IPS-15b (cell line): Measurements from ENCODE around the gene COA5.

Experiments used
- H3K27me3 ChIP-seq: one replicate; pipeline ENCODE4 v1.6.1; 2013; ENCODE audit warnings: low read length; ENCODE audit not compliant: control insufficient read depth, insufficient read depth
- H3K36me3 ChIP-seq: one replicate; pipeline ENCODE4 v1.6.1; 2013; ENCODE audit warnings: low read length; ENCODE audit not compliant: control insufficient read depth, insufficient read depth
- H3K4me1 ChIP-seq: one replicate; pipeline ENCODE4 v1.6.1; 2013; ENCODE audit warnings: mild to moderate bottlenecking, low read length; ENCODE audit not compliant: control insufficient read depth, insufficient read depth
- H3K4me3 ChIP-seq: one replicate; pipeline ENCODE4 v1.5.1; 2013; ENCODE audit warnings: low read depth, low read length
- H3K9ac ChIP-seq: one replicate; pipeline ENCODE4 v1.6.1; 2013; ENCODE audit warnings: low read depth, mild to moderate bottlenecking, low read length
- H3K9me3 ChIP-seq: one replicate; pipeline ENCODE4 v1.6.1; 2013; ENCODE audit warnings: mild to moderate bottlenecking, low read length; ENCODE audit not compliant: control insufficient read depth, insufficient read depth

COA5 gene

GRCh38 chr2:98580656-98581284 lies 27.5 kb downstream of the COA5 start:
- H3K36me3 ChIP-seq = peaks cover 24% of the 10 kb centered on the region
- no peak overlapping the region for H3K4me3 ChIP-seq
- no peak overlapping the region for H3K9ac ChIP-seq
- H3K27me3 ChIP-seq = no peaks in the 10 kb centered on the region
- no peaks in the 10 kb centered on the region for H3K9me3 ChIP-seq
- H3K4me1 ChIP-seq = no peaks in the 10 kb centered on the region

GRCh38 chr2:98579926-98580325 lies 28.4 kb downstream of the COA5 start:
- H3K27me3 ChIP-seq = no peaks in the 10 kb centered on the region
- peaks cover 24% of the 10 kb centered on the region for H3K36me3 ChIP-seq
- no peak overlapping the region for H3K9ac ChIP-seq
- no peak overlapping the region for H3K4me3 ChIP-seq
- no peaks in the 10 kb centered on the region for H3K9me3 ChIP-seq
- H3K4me1 ChIP-seq = no peaks in the 10 kb centered on the region

- H3K4me3 ChIP-seq = no peak overlapping the region
- H3K27me3 ChIP-seq = no peaks in the 10 kb centered on the region
- no peak overlapping the region for H3K9ac ChIP-seq
- H3K36me3 ChIP-seq = peaks cover 27% of the 10 kb centered on the region
- no peaks in the 10 kb centered on the region for H3K4me1 ChIP-seq
- H3K9me3 ChIP-seq = no peaks in the 10 kb centered on the region
Observed at GRCh38 chr2:98578231-98578630, 30.1 kb downstream of the COA5 start.

DNA sequence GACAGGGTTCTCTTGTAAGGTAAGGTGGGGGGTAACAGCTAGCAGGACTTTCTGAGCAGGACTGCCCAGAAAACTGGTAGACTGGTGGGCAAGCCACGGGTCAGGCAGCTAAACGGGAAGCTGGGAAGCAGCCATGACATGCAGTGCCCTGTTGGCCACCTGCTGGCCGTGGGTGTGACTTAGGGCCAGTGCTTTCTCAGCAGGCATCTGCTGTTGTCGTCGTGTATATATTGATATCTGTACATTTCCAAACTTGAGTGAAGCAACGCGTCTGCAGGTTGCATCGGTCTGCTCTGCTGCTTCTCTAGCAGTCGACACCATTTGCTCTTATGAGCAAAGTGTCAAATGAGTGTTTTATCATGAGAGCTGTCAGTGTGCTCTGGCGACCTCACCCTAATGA lies 31.0 kb downstream of the COA5 start:
- H3K9ac ChIP-seq = no peak overlapping the region
- H3K9me3 ChIP-seq = no peaks in the 10 kb centered on the region
- peaks cover 24% of the 10 kb centered on the region for H3K36me3 ChIP-seq
- H3K27me3 ChIP-seq = no peaks in the 10 kb centered on the region
- H3K4me3 ChIP-seq = no peak overlapping the region
- no peaks in the 10 kb centered on the region for H3K4me1 ChIP-seq

- H3K4me3 ChIP-seq = no peak overlapping the region
- H3K9me3 ChIP-seq = no peaks in the 10 kb centered on the region
- no peak overlapping the region for H3K9ac ChIP-seq
- H3K4me1 ChIP-seq = no peaks in the 10 kb centered on the region
- H3K27me3 ChIP-seq = no peaks in the 10 kb centered on the region
- H3K36me3 ChIP-seq = peaks cover 26% of the 10 kb centered on the region
Observed at GRCh38 chr2:98576666-98577312, 31.5 kb downstream of the COA5 start.

GRCh38 chr2:98573426-98573825 lies 34.9 kb downstream of the COA5 start:
- H3K27me3 ChIP-seq = no peaks in the 10 kb centered on the region
- no peaks in the 10 kb centered on the region for H3K9me3 ChIP-seq
- H3K4me3 ChIP-seq = no peak overlapping the region
- H3K4me1 ChIP-seq = no peaks in the 10 kb centered on the region
- no peak overlapping the region for H3K9ac ChIP-seq
- H3K36me3 ChIP-seq = peaks cover 52% of the 10 kb centered on the region

- Histone ChIP-seq H3K36me3 (peaks cover 51% of the 10 kb centered on the region), H3K4me1 (no peaks in the 10 kb centered on the region), H3K27me3 (no peaks in the 10 kb centered on the region), H3K9ac (no peak overlapping the region), H3K9me3 (no peaks in the 10 kb centered on the region), H3K4me3 (no peak overlapping the region)
Observed at GRCh38 chr2:98572676-98573075, 35.6 kb downstream of the COA5 start.

DNA sequence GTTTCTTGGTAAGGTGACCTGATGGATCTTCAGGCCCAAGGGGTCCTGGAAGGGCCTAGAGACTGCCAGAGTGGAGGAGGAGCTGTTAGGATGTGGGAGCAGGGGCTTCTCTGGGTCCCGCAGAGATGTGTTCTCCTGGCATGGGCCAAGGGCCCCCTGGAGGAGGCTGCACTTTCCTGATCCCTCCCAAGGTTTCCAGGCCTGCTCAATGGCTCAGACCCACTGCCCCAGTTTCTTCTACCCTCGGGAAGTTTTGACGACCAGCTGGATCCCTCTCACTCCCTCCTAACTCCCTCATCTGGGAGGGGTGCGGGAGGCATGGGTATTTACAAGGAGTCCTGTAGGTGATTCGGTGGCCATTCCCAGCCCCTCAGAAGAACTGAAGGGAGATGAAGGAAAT lies 36.1 kb downstream of the COA5 start:
- Histone ChIP-seq H3K4me1 (no peaks in the 10 kb centered on the region), H3K4me3 (no peak overlapping the region), H3K36me3 (peaks cover 51% of the 10 kb centered on the region), H3K9ac (no peak overlapping the region), H3K9me3 (no peaks in the 10 kb centered on the region), H3K27me3 (no peaks in the 10 kb centered on the region)

DNA sequence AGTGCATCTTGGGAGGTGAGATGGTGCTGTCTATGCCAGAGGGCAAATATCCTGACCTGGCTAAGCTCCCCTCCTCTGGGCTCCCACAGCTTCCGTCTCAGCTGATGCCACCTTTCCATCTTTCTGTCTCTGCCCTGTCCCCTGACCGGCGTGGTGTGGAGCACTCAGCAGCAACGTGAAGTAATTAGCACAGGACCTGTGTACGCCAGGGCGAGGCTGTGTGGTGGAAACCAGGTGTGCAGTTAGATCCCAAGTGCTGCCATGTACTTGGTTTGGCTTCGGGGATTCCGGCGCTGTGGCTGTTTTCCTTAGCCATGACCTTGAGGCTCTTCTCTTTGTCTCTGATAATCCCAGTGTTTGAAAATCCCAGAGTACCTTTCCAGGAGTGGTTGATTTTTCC lies 36.5 kb downstream of the COA5 start:
- Histone ChIP-seq H3K4me3 (no peak overlapping the region), H3K9ac (no peak overlapping the region), H3K9me3 (no peaks in the 10 kb centered on the region), H3K36me3 (peaks cover 50% of the 10 kb centered on the region), H3K4me1 (no peaks in the 10 kb centered on the region), H3K27me3 (no peaks in the 10 kb centered on the region)

GRCh38 chr2:98571121-98571701 lies 37.1 kb downstream of the COA5 start:
- no peak overlapping the region for H3K4me3 ChIP-seq
- H3K9me3 ChIP-seq = no peaks in the 10 kb centered on the region
- no peaks in the 10 kb centered on the region for H3K4me1 ChIP-seq
- H3K27me3 ChIP-seq = no peaks in the 10 kb centered on the region
- H3K9ac ChIP-seq = no peak overlapping the region
- H3K36me3 ChIP-seq = peaks cover 49% of the 10 kb centered on the region

- Histone ChIP-seq H3K9me3 (no peaks in the 10 kb centered on the region), H3K9ac (no peak overlapping the region), H3K4me1 (no peaks in the 10 kb centered on the region), H3K4me3 (no peak overlapping the region), H3K27me3 (no peaks in the 10 kb centered on the region), H3K36me3 (peaks cover 52% of the 10 kb centered on the region)
Observed at GRCh38 chr2:98570356-98570755, 38.0 kb downstream of the COA5 start.

DNA sequence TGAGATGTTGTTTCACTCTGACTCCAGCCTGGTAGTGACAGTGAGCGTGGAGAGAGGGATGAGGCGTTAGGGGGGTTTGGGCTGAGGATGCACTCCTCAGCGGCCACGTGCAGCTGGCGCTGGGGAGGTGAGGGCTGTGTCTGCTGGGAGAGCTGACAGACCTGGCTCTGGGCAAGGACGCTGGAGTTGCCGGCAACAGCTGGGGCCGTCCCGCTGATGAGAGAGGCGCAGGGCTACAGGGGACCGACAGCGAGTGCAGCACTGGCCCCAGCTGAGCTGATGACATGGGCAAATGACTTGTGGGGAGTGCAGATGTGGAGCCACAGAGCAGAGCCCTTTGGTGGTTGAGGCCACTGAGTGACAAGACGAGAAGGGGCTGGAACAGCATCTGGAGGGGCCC lies 38.4 kb downstream of the COA5 start:
- H3K4me3 ChIP-seq = no peak overlapping the region
- no peaks in the 10 kb centered on the region for H3K4me1 ChIP-seq
- peaks cover 55% of the 10 kb centered on the region for H3K36me3 ChIP-seq
- no peaks in the 10 kb centered on the region for H3K27me3 ChIP-seq
- no peaks in the 10 kb centered on the region for H3K9me3 ChIP-seq
- no peak overlapping the region for H3K9ac ChIP-seq
